Right renal cortex interstitium (tissue), 3 donors: ENCODE measurements around the gene CUBN. TPM values are rescaled to one million over a fixed set of nuclear protein-coding genes. Genes with fewer than 3 reads are reported as not detected.

Experiments used
- DNase-seq, 3 donors: peaks; one replicate each; pipeline ENCODE4 v3.0.0-alpha.2; 2013; ENCODE audit warnings: low read depth in 3 of 3, low spot score in 2 of 3
- polyA plus RNA-seq, 3 donors: library from polyadenylated mRNA; unstranded; fragments of 120-200 nt; gene quantifications; one replicate each; pipeline ENCODE4 v1.2.1, GENCODE V29; 2013; ENCODE audit not compliant: insufficient read length in 3 of 3

Gene CUBN
- polyA plus RNA-seq, 3 donors: 182 to 256 (median 237) TPM

DNA sequence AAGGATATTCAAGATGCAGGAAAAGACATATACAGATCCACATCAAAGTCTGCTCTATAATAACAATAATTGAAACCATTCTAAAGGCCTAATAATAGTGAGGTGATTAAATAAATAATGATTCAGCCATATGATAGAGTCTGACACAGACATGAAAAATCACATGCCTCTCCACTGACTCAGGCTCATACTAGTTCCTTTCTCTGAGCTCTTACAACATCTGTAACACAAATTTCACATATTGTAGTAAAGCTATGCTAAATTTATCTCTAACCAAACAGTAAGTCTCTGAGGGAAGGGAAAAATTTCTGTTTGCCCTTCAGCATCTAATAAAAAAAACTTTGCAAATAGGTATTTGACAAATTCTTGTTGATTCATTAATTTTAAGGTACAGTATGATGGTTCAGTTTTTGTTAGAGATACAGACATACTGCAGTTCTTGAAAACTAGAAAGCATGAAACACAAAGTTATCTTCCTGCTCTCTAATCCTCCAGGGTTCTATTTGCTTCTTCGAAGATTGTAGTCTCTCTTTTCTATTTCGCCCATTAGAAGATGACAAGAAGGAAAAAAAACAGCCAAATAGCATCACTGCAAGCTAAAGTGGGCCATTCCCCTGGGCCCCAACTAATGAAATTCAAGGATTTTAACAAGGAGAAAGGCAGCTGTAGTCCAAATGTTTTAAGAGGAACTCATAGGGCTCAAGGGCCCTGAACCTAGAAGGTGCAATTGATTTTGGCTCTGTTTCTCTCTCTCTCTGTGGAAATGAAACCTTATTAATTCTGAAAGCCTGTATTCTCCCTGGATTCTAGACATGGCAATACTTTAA, 53.9 kb downstream of the CUBN start:
- no peak for DNase-seq

DNA sequence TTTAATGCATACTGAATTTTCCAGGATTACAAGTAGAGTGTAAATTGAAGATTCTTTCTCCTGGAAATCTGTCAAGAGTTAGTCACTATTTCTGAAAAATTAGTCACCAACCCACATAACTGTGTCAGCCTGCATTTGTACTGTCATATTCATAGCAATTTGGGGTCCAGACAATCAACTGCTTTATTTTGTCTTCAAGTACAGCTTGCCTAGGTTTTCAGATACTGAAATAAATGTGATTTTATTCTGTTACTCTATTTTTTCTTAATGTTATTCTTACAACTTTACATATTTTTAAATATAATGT, 55.1 kb downstream of the CUBN start:
- no peak for DNase-seq

DNA sequence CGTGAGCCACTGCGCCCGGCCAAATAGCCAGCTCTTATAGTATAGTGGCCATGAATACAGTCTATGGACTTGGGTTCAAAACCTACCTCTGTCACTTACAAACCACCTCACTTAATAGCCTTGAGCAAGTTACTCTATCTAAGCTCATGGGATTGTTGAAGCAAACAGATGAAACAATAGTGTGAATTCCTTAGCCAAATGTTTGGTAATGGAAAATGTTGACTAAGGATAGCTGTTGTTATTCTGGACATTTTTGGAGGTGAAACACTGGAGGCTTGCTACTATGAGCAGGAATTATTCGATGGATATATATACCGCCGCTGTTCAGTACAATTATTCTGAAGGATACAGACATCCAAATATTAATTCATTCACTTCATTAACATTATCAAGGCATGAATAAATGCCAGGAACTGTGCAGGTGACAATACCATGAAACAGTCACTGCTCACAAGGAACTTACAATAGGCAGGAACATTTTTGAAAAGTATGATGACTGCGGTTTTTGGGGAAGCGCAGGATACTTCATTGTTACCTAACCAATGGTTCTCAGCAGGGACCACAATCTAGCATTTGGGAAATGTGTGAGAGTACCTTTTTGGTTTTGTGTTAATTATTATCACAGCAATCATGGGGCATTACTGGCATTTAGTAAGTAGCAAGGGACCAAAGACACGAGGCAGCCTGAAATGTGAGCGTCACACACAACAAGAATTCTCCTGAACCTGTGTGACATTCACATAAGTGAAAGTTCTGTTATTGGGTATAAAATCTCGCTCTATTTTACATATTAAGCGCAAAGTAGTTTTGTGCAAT, 55.7 kb downstream of the CUBN start:
- DNase-seq: no peak

DNA sequence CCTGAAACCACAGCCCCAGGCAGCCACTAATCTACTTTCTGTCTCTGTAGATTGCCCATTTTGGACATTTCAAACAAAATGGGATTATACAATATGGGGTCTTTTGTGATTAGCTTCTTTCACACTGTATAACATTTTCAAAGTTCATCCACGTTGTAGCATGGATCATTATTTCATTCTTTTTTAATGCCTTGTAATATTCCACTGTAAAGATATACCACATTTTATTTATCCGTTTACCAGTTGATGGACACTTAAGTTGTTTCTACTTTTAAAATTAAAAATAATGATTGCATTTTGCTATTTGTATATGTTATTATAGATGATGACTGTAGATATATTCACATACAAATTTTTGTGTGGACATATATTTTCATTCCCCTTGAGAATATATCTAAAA, 60.7 kb downstream of the CUBN start:
- DNase-seq: no peak

DNA sequence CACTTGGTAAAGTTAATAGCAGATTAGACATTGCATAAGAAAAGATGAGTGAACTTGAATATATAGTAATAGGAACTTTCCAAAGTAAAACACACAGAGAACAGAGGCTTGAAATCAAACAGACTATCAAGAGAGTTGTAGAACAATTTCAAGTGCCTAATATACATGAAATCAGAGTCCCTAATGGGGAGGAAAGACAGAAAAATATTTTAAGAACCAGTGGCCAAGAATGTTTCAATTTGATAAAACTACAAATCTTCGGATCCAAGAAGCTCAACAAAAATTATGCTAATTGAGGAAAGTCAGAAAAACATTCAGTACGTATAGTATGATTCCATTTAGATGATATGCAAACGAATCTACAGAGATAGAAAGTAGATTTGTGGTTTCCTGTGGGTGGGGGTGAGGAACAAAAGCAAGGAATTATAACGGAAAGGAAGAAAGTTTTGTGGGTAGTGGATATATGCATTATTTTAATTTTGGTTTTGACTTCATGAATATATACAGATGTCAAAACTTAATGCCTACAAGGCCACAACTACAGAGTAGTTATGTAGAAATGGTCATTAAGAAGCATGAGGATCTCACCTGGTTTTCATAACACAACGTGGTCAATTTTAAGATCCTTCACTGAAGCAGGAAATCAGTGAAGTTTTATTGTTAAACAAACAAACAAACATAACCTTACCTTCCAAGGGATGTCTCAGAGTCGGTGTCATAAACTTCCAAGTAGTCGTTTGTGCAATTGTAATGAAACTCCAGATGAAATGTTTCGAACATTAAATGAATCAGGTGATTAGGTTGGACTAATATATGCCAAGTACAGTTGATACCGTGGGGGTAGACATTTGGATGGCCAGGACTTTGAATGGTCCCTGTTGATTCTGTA, 62.0 kb downstream of the CUBN start:
- DNase-seq: no peak

DNA sequence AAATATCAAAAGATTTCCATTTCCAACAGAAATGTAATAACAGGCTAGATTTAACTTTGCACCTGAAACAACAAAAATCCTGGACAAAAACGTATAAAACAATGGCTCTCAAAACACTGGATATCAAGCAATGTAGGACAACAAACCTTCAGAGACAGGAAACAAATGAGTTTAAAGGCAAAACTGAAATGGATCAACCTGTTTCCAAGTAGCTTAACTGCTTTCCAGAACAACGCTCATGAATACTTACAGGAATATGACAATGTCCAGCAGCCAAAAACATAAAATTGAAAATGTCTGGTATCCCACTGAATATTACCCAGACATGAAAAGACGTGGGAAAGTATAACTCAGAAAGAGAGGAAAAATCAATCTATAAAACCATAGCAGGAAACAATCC, 62.8 kb downstream of the CUBN start:
- no peak for DNase-seq

DNA sequence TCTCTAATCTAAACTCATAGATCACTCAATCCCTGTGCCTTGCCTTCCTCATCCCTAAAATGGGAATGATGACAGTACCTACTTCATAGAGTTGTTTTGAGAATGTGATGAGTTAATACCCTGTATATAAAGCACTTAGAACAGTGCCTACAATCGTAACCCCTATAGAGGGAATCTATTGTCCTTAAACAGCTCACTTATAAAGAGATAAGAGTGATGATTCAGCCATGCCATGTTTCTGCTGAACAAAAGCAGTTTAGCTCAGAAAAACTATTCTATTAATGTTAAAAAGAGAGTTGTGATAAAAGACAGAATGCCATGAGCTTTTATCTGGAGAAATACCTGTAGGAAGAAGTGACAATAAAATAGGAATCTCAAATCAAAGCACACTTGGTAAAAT, 63.6 kb downstream of the CUBN start:
- no peak for DNase-seq

DNA sequence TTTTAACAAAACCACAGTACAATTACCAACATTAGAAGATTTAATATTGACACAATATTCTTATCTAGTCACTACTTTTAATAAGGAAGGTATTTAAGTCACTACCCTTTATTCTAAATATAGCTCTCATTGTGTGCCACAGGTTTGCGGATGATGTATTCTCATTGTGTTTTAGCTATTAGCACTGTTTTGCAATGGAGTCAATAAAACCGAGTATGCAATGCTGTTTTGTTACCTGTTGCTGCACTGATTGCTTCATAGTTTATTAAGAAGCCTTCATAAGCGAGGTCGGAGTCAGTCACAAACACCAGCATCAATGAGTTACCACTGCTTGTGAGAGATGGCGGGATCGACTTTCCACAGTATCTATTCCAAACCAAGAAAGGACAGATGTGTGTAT, 64.3 kb downstream of the CUBN start:
- no peak for DNase-seq

DNA sequence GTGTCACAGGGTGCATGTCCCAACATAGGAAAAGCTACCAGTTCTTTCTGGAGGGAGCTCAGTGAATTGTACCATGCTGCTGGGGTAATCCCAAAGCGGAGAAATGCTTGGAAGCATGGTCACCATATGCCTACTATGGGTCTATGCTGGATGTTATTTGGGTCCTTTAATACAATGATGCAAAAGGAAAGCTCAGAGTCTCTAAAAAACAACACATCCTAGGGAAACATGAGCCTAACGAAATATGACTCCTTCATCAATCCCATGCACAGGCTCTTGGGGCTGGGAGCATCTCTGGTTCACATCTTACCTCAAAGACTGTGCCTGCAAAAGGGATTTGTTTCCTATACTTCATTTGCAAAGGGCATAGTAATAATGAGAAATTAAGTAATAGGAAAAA, 65.2 kb downstream of the CUBN start:
- no peak for DNase-seq

DNA sequence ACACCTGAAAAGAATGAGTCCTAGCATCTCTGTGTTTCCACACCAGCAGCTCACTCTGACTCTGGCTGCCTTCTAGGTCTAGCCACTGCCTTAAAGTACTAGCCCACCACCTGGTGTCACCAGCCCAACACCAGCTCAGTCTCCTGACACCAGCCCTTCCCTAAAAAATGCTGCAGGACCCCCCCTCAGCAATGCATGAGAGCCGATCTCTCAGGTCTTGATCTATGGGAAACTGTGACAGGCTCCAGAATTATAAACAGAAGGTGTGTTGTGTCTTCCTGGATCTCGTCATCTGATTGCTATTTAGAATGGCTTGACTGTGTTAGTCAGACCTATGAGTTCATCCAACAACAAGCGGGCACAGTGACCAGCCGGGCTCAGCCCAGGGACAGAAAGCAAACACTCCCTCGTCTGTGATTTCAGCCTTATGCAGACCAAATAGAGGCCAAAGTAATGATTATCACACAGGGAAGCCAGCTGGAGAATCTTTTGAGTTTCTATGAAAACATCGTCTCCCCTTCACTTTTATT, 66.6 kb downstream of the CUBN start:
- DNase-seq: no peak

DNA sequence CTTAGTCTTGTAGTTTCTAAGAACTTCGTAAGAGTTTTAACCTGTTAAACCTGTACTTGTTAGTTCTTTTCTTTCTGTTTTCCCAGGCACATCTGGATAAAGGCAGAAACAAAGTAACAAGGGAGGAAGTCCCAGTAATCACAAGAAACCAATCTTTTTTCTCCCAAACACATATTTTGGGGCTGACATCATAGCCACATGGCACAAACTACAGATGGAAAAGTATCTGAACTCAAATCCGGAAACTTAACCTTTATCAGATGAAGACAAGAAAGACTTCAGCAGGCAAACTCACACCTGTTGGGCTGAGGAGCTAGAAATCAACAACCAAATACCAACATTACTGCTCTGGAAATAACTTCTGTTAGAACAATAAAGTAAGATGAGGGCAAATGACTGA, 67.1 kb downstream of the CUBN start:
- peak in 1 of 3 donors; percentile 21 for DNase-seq

DNA sequence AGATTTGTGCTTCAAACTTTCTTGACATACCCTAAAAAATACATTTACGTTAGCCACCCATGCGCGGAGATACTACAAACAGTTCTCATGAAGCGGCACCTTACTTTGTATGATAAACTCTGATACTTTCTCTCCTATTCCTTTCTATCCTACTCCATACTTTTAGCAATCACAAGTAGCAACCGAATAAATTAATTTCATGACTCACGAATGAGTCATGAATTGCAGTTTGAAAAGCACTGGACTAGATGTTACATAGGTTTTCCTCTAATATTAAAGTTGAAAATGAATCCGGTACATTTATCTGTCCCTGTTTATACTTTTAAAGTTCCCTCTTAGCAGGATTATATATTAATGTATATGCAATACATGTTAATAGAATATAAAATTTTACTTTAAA, 67.6 kb downstream of the CUBN start:
- DNase-seq: no peak

DNA sequence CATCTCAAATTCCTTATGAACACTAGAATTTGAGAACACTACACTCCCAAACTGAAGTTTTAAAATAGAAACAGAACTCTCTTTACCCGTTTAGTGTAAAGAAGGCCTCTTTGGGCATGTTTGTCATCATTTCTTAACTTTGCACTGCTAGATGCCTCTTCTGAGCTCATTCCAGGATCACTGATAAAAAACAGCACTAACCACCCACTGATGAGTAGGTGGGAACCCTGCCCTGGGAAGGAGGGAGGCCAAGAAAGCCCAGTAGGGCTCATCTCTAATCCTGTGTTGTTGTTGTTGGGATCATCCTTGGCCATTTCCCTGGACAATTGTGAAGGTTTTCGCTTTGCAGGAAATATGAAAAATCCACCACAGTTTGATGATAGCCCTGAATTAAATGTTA, 68.2 kb downstream of the CUBN start:
- no peak for DNase-seq

DNA sequence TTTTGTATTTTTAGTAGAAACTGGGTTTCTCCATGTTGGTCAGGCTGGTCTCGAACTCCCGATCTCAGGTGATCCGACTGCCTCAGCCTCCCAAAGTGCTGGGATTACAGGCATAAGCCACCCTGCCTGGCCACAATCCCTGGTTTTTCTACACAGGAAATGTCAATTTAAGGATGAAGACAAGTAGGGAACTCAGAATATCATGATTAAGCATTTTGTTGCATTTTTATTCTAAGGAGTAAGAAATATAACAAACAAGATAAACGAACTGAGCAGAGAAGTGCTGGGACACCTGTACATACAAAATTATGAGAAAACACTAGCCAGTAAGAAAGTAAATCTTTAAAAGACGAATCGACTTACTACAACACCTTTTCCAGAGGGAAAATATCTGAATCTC, 69.3 kb downstream of the CUBN start:
- DNase-seq: no peak

DNA sequence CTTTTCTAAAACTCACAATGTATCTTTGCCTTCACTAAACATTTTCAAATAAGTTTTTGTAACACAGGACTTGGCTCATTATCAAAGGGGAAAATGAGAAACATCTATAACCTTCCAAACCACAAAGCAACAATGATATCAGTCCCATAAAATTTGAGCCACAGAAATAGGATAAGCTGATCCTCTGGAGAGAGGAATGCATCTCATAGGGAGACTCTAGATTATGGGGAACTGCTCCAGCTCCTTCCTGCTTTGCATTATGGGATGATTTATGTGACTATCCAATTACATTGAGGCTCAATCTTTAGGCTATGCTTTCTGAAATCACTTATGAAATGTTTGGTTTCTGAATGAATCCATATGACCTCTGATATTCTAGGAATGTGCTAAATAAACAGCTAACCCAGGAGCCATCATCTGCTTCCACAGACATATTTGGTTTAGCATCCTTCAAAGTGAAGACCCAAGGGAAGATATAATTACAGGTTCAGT, 70.4 kb downstream of the CUBN start:
- DNase-seq: no peak

DNA sequence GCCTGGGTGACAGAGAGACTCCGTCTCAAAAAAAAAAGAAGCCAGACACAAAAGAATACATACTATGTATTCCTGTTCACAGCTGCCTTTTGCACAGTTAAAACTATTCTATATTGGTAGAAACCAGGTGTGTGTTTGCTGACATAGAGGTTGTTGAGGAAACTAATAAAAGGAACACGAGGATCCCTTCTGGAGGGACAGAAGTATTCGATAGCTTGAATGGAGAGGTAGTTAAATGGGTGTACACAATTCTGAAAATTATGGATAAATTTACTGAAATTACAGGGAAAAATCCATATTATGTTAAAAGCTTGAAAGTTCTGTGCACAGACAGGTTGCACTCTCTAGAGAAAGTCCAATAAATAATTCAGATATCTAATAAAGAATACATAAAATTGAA, 71.5 kb downstream of the CUBN start:
- no peak for DNase-seq

DNA sequence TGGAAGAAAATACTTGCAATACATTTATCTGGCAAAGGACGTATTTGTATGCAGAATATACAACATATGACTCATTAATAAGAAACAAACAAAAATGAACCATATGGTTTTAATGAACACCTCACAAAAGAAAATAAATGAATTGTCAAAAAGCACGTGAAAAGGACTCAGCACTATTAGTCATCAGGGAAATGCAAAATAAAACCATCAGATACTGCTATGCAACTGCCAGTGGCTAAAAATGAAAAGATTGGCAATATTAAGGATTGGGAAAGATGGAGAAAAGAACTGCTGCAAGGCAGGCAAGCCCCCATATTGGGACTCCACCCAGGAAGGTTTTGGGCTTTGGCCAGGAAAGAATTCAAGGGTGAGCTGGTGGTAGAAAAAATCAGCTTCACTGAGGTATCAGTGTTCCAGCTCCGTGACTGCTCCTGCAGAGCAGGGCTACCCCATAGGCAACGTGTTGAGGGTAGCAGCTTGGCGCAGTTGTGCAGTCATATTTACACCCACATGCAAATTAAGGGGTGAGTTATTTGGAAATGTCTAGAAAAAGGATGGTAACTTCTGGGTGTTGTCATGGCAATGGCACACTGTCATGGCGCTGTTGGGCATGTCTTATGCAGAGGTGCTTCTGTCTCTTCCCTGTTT, 72.7 kb downstream of the CUBN start:
- no peak for DNase-seq

DNA sequence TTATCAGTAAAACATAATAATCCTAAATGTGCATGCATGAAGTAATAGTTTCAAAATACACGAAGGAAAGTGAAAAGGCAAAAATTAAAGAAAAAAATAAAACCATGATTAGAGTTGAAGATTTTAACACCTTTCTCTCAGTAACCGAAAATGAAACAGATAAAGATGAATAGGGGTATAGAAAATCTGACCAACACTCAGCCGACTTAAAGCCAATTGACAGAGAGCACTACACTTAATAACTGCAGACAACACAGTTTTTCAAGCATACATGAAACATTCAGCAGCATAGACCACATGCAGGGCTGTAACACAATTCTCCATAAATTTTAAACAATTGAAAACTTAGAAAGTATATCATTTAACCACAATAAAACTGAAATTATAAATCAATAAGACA, 76.1 kb downstream of the CUBN start:
- no peak for DNase-seq

DNA sequence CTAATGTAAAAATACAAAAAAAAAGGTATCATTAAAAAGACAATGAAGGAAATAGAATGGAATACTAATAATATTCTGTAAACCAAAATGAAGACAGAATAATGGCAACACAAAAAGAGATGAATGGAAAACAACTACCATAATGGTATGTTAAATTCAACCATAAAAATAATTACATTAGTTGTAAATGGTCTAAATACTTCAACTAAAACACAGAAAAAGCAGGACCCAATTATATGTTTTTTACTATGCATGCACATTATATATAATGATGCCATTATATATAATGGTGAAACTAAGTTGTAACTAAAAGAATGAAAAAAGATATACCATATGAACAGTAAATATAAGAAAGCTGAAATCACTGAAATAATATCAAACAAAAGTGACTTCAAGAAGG, 76.5 kb downstream of the CUBN start:
- DNase-seq: no peak

DNA sequence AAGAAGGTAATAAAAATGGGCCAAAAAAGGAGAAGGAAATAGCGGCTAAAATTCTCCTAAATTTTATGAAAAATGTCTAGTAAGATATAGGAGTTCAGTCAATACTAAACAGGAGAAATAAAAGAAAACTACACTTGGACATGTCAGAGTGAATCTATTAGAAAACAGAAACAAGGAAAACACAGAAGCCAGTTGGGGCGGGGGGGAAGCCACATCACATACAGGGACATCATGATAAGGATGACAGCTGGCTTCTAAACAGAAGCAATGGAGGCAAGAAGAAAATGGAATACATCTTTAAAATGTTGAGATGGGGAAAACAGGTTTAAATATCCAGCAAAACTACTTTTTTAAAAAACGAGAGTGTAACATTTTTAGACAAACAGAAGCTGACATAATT, 77.8 kb downstream of the CUBN start:
- DNase-seq: no peak
